T-helper 2 cell (primary cell): ENCODE results near the gene VSTM2B.
"Not testable (repeated sequence)": the region's sequence is repeated elsewhere in the genome, so short reads cannot be mapped to it uniquely, and the experiment has no call there.

ENCODE experiments used
- DNase-seq, 5 experiments: peaks; one replicate each; pipeline versions ENCODE4 v3.0.0 to v3.0.0-alpha.2; 2012 to 2022
- total RNA-seq, 2 donors: gene quantifications; one replicate each; lab custom pipeline; 2026; lab: John Stamatoyannopoulos, UW

VSTM2B gene
- total RNA-seq: 0 to 0.07 reads per million in 2 donors

GRCh38 chr19:29525901-29526729 is at the start of gene VSTM2B:
TSS of gene VSTM2B (plus strand) at chr19:29525994. CDS start at chr19:29526584, 590 bp downstream.
- no peak for DNase-seq

DNA sequence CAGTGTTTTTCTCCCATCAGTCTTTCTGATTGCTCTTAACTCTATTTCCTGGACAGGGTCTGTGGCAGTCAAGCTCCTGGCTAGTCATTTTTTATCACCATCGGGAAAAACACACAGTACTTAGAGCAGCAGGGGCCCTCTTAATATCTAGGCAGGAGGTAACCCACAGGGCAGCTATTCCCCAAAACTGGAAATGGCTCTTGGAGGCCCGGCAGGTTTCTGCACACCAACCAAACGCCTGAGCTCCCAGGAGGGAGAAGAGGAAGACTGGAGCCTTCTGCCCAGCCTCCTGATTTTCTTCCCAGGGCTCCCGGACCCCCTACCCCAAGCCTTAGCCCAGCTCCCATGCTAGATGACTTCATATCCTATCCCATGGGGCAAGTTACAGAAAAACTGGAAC is 49.3 kb upstream of the VSTM2B start:
- DNase-seq: no peak

DNA sequence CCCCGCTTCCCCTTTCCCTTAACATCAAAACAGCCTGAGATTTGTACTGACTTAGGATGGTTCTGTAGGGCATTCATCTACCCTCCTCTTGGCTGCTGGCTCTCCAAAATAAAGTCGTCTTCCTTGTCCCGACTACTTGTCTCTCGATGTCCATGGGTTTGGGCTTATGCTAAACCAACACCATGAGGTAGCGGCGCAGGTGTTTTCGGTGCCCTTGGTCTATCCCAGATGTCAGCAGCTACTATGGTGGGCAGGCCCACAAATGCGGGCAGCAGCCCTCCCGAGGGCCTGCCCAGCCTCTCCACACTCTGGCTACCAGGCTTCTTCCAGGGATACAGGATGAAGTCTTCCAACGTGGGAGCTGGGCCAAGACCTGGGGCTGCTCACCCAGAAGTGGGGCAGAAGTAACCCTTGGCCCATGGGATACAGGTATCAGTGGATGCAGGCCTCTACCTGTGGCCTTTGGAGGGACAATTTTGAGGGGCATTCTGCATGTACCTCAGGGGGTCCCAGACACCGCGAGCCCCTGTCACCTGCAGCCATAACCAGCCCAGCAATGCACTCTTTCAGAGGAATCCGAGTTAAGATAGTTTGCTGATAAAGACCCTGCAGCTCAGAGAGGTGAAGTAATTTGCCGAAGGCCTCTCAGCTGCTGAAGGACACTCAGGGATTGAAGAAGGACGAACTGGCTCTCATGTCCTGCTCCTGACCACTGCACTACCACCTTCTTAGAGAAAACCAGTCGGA is 47.8 kb upstream of the VSTM2B start:
- DNase-seq: no peak

DNA sequence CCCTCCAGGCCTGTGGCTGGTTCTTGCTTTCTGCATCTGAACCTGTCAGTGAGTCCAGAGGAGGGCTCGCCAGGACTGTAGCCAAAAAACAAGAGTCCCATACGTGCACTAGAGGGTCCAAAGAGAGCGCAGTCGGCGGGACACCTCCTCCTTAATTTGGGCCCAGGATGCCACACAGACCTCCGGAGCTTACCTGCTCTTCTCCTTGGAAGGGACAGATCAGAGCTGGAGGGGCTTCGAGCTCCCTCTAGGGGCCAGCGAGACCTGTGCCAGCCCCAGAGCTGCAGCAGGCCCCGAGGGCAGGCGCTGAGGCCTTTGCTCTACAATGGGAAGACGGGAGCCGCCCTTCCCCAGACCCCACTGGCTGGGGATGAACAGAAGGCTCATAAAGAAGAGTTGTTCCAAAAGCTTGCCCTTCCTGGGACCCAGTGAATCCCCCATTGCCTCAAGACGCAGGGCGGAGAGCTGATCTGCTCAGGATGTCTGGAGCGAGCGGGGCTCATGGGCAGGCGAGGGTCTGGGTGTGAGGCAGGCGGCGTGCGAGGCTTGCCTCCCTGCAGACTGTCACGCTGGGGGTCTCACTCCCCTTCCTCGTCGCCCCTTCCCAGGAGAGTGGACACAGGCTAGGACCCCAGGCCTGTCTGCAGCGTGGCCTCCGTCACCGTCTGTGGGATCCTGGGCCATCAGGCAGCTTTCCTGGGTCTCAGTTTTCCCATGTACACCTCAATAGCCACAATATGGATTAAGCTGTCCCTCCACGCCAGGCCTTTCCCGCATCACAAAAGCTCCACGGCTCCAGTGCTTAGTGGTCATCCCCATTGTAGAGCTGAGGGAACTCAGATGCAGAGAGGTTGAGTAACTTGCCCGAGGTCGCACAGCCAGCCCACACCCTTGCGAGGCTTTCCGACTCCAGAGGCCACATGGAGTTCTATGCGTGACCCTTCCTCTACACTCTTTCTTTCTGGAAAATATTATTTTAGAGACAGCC is 46.9 kb upstream of the VSTM2B start:
- peak in 1 of 5 experiments; percentile 12 for DNase-seq

- no peak for DNase-seq
These were observed 45.9 kb upstream of the VSTM2B start for GRCh38 chr19:29479941-29480340.

DNA sequence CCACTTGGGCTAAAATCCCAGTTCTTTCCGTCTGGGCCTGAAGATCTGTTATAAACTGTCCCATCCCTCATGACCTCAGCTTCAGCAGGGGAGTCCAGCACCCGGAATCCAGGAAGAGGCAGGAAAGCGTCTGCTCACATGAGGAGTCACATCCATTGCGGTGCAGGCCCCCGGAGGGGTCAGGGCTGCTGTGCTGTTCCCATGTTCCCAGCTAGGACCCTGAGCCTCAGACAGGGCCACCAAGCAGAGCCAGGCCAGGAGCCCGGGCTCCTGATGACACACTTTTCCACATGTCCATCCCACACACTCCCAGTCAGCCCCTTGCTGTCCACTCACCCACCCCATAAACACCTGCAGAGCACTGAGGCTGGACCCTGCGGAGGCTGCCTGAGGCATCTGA is 45.3 kb upstream of the VSTM2B start:
- no peak for DNase-seq

GRCh38 chr19:29482855-29483640 is 42.7 kb upstream of the VSTM2B start:
- DNase-seq: no peak

GRCh38 chr19:29483641-29483920 is 42.2 kb upstream of the VSTM2B start:
- DNase-seq: no peak

- no peak for DNase-seq
These were observed 41.7 kb upstream of the VSTM2B start for GRCh38 chr19:29483944-29484581.

- no peak for DNase-seq
These were observed 40.9 kb upstream of the VSTM2B start for GRCh38 chr19:29484876-29485275.

GRCh38 chr19:29485293-29485692 is 40.5 kb upstream of the VSTM2B start:
- DNase-seq: no peak

GRCh38 chr19:29486961-29487360 is 38.8 kb upstream of the VSTM2B start:
- DNase-seq: not testable (repeated sequence)

DNA sequence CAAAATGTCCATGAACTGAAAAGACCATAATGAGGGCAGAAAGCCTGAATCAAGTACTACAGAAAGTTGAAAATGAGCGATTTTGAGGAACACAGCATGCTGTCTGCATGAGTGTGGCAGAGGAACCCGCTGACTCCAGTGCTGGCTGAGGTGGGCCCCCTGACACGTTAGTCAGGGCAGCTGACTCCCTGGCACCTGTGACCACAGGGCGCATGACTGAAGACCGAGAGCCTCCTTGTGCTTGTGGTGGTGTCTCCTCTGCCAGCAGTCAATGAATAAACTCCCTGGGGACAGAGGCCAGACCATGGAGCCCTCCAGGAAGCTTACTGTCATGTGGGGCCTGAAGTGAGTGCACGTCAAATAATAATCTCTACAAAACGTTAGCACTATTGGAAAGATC is 38.4 kb upstream of the VSTM2B start:
- DNase-seq: no peak

DNA sequence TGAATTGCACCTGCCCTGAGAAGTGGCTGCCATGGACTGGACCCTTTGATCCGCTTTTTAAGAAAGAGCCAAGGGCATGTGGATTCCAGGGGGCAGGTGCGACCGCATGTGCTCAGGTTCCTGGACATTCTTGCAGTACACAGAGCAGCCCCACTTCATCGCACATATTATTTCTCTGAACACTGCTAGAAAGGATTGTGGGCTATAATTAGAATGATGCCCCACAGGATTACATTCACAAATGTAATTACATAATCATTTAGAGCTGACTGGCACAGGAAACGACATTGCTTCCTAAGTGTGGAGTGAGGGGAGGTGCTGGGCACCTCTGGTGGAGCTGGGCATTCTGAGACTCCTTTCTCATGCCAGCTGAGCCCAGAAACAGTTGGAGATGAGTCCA is 37.5 kb upstream of the VSTM2B start:
- no peak for DNase-seq

DNA sequence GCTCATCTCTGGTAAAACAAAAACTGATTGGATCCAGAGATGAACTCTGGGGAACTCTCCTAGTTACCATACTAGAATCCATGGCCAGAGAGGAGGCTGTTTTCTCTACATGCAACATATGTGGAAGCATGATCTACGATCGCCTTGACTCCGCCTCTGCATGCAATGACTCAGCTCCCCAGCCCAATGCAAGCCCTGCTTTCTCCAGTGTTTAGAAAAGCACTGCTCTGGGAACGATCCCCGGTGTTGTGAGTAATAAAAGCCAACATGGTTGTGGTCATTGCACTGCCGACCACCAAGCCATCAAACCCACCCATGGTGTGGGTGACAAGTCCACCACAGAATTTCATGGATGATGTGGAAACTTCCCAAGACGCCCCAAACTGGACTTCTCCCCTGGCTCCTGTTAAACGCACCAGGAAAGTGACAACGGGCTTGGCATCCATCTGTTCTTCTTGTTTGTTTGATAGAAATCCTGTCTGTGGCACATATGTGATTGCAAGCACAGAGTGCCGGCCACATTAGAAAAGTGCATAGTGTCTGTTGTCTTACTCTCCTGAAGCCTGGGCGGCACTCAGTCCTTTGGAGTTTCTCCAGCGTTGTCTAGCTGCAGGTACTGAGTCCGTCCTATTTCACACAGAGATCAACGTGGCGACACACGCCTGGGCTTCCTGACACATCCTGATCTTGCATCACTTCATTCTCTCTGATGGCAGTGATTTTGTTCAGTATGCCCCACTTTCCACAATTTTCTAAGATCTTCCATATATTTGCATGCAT is 36.4 kb upstream of the VSTM2B start:
- DNase-seq: no peak

DNA sequence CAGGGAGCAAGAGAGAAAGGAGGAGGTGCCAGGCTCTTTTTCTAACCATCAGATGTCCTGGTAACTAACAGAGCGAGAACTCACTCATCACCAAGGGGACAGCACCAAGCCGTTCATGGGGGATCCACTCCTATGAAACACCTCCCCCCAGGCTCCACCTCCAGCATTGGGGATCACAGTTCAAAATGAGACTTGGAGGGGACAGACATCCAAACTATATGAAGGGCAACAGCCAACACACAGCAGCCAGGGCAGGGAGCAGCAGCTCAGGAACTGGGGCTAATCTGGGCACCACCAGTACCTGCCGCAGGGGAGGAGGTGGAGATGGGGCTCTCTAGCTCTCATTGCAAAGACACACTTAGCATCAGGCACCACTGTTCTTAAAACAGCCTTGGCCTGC is 34.3 kb upstream of the VSTM2B start:
- no peak for DNase-seq

DNA sequence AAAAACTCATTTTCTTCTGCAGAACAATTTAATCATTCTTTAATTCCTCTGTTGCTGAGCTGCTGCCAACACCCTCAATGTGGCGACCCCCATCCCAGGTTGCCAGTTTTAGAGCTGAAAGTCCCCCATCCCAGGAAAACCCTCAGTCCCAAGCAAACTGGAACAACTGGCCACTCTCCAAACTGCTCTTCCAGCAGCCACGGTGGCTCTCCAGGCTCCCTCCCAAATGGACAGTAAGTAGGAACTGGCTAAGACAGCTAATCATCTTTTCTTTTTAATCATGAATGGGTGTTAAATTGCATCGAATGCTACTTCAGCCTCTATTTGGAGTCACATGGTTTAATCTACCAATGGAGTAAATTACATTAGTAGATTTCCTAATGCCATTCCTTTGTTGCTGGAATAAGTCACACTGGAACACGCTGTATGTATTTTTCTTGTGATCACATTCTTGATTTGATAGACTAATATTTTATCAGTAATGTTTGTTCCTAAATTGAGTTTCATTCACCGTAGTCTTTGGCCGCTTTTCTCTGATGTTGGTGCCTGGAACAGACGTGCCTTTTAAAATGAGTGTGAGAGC is 33.7 kb upstream of the VSTM2B start:
- DNase-seq: no peak

GRCh38 chr19:29492769-29493168 is 33.0 kb upstream of the VSTM2B start:
- DNase-seq: no peak

- DNase-seq: no peak
These were observed 30.7 kb upstream of the VSTM2B start for GRCh38 chr19:29495091-29495490.

DNA sequence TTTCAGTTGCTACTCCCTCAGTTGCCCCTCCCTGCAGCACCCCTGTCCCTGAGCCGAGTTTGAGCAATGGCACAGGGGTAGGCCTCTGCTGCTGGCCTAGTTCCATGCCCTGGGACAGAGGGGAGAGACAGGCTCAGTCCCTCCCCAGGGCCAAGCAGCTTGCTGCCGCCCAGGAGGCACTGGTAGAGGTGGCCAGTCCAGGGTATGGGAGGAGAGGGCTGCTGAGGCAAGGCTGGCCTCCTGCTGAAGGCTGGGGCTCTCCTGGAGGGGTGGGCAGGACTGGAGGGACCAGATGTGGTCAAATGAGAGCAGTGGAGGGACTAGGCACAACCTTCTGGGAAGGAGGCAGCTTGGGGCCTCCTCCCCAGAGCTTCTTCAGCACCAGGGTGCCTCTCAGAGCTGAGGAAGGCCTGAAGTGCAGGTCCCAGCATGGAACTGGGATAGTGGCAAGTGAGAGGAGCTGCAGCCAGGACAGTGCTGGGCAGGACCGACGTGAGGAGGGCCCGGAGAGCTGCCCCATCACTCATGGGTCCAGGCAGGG is 29.8 kb upstream of the VSTM2B start:
- DNase-seq: no peak
